ENCODE results near the gene IMMP2L.
"Not testable (repeated sequence)": the region's sequence is repeated elsewhere in the genome, so short reads cannot be mapped to it uniquely, and the experiment has no call there.

Gene IMMP2L

GRCh38 chr7:110962826-110963225 lies 599.5 kb downstream of the IMMP2L start:
- no peak for DNase-seq

GRCh38 chr7:110962374-110962773 lies 599.9 kb downstream of the IMMP2L start:
- DNase-seq = no peak

GRCh38 chr7:110960811-110961210 lies 601.5 kb downstream of the IMMP2L start:
- no peak for DNase-seq

GRCh38 chr7:110948280-110948679 lies 614.0 kb downstream of the IMMP2L start:
- no peak for DNase-seq

GRCh38 chr7:110947408-110947807 lies 614.9 kb downstream of the IMMP2L start:
- DNase-seq = no peak

- DNase-seq = peak; percentile 3
These were observed 617.2 kb downstream of the IMMP2L start for GRCh38 chr7:110944966-110945644.

- no peak for DNase-seq
These were observed 617.8 kb downstream of the IMMP2L start for GRCh38 chr7:110944448-110944847.

- DNase-seq = no peak
These were observed 618.5 kb downstream of the IMMP2L start for GRCh38 chr7:110943701-110944345.

- DNase-seq = no peak
These were observed 620.9 kb downstream of the IMMP2L start for GRCh38 chr7:110941385-110941784.

- no peak for DNase-seq
These were observed 621.5 kb downstream of the IMMP2L start for GRCh38 chr7:110940756-110941155.

GRCh38 chr7:110938165-110938564 lies 624.1 kb downstream of the IMMP2L start:
- no peak for DNase-seq

GRCh38 chr7:110936665-110937064 lies 625.6 kb downstream of the IMMP2L start:
- DNase-seq = not testable (repeated sequence)

- DNase-seq = no peak
These were observed 632.6 kb downstream of the IMMP2L start for GRCh38 chr7:110929480-110930249.

GRCh38 chr7:110922906-110923305 lies 639.4 kb downstream of the IMMP2L start:
- DNase-seq = no peak

GRCh38 chr7:110921595-110922151 lies 640.6 kb downstream of the IMMP2L start:
- DNase-seq = no peak

GRCh38 chr7:110918949-110919548 lies 643.2 kb downstream of the IMMP2L start:
- no peak for DNase-seq

- no peak for DNase-seq
These were observed 648.0 kb downstream of the IMMP2L start for GRCh38 chr7:110914263-110914662.

GRCh38 chr7:110911632-110912031 lies 650.7 kb downstream of the IMMP2L start:
- DNase-seq = no peak

- no peak for DNase-seq
These were observed 653.2 kb downstream of the IMMP2L start for GRCh38 chr7:110909117-110909516.

- no peak for DNase-seq
These were observed 656.3 kb downstream of the IMMP2L start for GRCh38 chr7:110905773-110906566.

- no peak for DNase-seq
These were observed 663.8 kb downstream of the IMMP2L start for GRCh38 chr7:110898516-110898915.

- no peak for DNase-seq
These were observed 664.8 kb downstream of the IMMP2L start for GRCh38 chr7:110897538-110897937.

Data from hematopoietic multipotent progenitor cell treated with erythropoietin and hydrocortisone succinate and interleukin-3 and kit ligand, for 6 days (in vitro differentiated cells).